DLD1 (cell line): ENCODE measurements around the gene NEO1.
"Not testable (repeated sequence)": the region's sequence is repeated elsewhere in the genome, so short reads cannot be mapped to it uniquely, and the experiment has no call there.

Experiments used
- in situ Hi-C: cut with HindIII; loops from 2 replicates; pipeline ENCODE4 v1.10.0; 2017; ENCODE audit warnings: low sequenced_read_pairs

NEO1 gene

DNA sequence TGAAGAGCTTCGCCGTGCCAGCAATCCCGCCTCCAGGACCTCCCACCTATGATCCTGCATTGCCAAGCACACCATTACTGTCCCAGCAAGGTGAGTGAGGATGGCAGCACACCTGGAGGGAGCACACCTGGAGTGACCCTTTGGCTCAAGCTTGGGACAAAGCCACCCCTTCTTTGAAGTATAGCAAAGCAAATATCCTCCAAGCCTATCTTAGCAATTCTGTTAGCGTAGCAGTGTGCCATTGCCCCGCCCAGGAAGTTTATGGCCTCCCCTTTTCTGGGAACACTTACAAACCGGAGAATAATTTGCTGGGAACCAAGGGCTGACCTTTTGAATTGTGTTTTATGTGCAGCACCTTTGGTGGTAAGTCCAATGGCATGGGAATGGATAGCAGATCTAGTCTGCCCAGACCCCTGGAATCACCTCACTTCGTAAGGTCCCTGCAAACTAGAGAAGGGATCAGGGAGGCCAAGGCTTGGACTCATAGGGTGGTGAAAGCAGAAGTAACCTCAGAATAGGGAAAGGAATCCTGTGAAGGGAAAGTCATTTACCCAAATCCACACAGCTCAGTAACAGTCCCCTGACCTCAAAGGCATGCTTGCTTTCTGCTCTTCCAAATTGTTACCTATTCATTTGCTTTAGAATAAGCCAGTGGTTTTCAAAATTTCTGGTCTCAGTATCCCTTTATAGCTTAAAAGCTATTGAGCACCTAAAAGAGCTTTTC, 246.4 kb downstream of the NEO1 start:
- in situ Hi-C loops = no loop called here

DNA sequence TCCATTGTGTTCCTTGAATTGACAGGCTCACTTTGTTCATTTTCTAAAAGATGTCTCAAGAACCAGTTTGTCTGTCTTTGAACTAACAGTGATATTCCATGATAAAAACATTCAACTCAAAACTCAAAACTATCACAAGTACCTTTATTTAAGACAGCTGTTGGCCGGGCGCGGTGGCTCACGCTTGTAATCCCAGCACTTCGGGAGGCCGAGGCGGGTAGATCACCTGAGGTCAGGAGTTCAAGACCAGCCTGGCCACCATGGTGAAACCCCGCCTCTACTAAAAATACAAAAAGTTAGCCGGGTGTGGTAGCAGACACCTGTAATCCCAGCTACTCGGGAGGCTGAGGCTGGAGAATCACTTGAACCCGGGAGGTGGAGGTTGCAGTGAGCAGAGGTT, 248.0 kb downstream of the NEO1 start:
- in situ Hi-C loops = not testable (repeated sequence)

DNA sequence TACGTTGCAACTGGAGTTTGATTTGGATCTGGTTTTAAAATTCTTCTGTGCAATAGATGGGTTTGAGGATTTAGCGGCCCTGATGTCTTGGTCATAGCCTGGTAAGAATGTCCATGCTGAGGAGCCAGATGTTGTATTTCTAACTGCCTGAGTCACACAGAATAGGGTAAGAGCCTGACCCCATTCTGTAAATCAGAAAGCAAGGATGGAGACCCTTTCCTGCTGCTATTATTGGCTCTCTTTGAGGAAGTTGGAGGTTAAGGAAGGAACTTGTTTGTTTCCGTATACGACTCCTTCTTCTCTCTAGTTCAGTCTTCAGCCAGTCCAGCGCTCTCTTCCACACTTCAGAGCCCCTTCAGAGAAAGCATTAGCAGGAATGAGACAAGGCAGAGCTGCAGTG, 251.4 kb downstream of the NEO1 start:
- in situ Hi-C loops = no loop called here

DNA sequence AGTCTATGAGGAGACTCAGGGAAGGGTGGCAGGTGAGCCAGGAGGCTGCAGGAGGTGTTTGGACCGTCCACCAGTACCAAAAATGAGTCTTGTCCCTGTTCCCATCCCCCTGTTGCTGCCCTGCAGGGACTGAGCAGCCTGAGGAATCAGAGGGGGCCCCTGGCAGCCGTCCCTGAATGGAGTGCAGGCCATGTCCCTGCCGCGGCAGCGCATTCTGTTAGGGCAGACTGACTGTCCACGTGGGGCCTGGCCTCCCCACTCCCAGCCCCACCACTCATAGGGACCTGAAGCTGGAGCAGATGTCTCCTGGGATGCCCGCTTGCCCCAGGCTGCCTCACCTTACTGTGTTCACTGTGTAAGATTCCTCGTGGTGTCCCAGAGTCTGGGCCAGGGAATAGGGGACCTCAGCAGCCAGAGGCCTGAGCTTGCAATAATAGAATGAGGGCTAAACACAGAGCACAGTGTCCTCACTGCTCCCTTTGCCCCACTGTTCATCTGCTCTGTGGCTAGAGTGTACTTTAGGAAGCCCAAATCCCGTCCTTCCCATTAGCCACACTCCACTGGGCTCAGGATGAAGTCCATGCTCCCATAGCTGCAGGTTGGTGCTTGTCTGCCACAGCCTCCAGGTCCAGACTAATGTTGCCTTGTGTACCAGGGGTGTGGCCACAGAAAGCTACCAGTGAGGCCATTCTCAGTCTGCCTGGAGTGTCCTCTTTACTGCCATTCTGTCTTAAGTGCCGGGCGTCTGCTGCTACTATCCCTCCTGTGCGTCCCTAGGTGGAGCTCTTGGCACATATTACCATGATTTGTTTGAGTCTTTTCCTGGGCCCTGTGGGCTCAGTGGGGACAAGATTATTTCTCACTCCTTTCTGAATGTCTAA, 253.3 kb downstream of the NEO1 start:
- in situ Hi-C loops = no loop called here

DNA sequence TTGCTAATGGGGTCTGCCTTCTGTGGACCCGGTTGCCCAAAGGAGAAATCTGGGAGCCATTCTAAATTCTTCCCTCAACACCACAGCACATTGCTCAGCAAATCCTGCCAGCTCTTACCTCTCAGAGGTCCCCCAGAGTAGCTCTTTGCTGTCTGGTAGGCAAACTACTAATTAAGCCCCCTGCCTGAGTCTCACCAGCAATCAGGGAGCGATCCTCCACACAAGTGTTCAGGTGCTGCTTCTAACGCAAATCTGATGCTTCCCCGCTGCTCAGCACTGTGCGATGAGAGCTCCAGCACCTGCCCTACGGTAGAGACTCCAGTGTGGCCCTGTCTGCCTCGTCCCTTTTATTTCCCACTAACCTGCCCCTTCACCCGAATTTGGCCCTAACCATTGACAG, 256.0 kb downstream of the NEO1 start:
- in situ Hi-C loops = no loop called here

DNA sequence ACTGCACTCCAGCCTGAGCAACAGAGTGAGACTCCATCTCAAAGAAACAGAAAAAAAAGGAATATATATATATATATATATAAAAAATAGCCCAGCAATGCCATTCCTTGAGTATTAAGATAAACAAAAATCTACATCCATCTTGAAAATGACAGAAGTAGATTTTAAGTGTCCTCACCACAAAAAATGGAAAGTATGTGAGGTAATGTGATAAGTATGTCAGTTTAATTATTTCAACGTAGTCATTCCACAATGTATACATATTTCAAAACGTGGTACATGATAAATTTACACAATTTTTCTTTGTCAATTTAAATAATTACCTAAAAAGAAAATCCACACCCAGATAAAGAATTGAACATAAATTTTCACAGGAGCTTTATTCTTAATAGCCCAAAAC, 261.6 kb downstream of the NEO1 start:
- in situ Hi-C loops = no loop called here

DNA sequence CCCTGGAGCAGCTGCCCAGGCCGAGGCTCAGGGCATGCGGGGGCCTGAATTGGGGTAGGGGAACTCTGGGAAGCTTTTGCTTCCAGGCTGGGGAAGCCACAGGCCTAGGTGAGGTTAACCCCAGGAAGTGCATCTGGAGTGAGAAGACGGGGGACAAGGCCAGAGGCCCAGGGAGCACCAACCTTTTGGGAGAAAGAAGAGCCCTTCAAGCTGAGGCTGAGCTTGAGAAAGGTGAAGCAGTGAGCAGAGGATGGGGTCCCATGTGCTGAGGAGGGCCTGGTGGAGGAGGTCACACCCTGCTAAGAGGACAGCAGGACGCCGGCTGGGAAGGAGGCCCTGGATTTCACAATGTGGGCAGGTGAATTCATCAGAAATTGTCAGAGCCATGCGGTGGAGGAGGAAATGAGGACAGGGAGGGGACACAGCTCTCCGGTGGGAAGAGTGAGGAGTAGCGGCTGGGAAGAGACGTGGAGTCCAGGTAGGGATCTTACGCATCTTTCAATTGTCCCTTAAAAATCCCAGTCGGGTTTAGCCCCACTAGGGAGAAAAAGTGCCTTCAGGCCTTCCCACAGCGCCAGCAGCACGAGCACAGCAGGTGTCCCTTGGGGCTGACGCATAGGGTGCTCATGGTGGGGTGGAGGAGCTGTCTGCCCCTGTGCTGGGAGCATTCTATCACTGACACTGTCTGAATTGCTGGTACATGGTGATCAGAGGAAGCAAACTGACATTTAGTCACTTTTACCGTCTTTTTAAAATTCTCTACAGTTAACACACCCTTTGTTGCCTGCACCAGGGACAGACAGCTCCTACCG, 265.6 kb downstream of the NEO1 start:
- in situ Hi-C loops = no loop called here

DNA sequence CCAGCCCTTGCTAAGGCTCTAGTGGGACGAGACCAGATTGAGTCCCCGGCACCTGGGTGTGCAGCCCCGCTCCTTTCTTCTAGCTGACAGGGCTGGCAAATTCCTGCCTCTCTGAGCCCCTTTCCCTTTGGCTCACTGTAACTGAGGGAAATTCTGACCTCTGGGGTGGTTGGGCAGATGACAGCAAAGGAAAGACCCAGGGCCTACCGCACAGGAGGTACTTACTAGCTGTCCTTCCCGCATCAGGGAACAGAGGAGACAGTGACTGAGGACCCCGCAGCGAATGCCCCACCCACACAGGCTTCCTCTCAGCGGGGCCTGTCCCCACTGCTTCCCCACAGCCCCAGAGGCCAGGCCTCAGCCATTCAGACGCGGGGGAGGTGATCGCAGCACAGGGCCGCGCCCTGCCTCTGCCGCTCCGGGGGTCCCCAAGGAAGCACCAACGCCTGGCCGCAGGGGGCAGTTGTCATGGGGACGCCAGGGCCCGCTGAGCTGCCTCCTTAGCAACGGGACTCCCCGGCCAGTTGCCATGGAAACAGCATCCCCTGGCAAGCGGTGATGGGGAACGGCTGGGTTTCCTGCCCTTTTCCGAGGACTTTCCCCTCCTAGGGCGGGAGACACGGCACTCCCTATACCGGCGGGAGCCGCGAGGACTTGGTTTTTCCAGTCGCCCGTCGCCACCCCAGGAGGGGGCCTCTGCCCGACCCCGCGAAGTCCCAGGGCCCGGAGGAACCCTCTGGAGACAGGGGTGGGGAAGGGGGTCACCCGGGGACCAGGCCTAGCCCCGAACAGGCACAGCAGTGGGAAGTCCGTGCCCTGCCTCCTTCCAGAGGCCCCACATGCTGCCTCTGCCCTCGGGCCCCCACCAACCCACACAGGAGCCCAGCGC, 266.4 kb downstream of the NEO1 start:
- in situ Hi-C loops = no loop called here

DNA sequence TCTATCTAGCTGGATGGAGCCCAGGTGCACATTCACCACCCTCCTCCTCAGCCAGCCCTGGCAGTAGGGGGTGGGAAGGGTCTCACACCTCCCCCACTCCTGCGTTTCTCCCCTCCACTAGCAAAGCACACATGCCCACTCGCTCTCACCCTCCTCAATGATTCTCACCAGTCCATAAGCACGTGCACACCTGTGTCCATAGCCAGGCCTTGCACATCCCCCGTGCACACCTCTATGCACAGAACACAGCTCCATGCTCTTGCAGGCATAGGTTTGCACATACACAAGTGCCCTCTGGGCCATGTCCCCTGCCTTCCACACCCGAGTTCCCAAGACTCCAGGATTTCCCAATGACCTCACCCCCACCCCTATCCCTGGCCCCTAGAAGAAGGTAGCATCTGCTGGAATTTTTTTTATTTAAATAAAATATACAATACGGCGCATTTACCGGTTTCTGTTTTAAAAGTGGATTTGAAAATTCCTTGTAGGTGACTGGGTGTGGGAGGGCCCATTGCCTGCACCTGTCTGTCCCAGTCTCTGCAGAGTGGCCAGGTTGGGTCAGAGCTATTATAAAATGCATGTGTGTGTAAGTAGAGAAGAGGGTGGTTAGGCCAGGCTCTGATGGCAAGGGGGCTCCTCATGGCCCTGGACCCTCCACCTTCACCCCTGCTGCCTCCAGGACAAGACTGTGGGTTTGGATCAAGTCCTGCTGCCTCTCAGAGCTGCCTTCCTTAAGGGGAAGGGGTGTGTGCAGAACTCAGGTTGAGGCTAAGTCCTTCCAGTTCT, 267.4 kb downstream of the NEO1 start:
- in situ Hi-C loops = no loop called here

DNA sequence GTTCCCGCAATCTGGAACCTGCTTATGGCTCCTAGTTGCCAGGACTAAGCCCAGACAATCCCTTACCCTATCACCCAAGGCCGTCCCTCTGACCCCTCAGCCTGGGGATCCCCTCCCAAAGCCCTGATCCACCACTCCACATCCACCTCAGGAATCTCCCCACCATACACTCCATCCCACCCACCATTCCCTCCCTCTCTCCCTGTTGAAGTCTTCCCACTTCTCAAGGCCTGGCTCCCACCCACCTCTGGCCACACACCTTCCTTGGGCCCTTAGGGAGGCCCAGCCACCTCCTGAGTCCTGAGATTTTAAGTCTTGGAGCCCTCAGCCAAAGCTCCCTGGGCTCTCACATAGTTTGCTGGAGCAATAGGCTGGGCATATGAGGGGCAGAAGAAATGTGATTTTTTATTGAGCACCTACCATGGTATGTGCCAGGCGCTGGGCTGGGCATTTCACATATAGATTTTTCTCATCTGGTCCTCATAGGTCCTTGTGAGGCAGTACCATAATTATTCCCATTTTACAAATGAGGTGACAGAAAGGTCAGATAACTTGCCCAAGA, 268.4 kb downstream of the NEO1 start:
- in situ Hi-C loops = no loop called here

DNA sequence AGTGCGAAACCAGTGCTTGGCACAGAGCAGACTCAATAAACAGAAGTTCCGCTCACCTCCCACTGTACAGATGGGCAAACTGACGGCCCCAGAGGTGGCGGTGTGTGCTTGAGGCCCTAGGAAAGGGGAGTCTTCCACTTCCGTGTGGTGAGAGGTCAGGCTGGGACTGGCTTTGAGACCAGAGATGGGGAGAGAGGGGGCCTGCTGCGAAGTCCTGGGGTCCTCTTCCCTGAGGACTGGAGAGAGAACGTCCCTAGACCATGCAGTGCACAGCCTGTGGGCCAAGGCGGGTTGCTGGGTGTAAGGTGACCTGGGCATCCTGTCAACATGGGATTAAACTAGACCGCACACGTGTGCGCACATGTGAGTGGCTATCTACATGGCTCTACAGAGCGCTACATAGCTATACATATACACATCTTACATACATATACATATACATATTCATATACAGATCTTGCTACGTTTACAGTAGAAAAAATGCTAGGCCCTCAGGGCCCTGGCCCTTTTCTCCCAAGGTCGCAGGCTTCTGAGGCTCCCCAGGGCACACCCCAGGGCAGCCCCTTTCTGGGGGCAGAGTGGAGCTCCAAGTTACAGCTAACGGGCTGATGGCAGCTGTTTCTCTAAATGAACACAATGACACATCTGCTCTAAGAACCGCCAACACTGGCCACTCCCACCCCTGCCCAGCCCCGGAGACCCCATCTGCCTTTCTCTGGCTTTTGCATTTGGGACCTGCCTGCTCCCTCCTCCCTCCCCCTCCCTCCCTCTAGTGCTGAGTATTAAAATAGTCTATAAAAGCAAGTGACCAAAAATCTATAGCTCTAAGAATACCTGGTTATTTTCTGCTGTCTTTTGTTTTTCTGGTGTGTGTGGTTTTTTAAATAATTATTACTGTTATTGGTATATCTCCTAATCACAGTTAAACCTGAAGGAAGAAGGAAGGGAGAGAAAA, 269.5 kb downstream of the NEO1 start:
- in situ Hi-C loops = no loop called here

DNA sequence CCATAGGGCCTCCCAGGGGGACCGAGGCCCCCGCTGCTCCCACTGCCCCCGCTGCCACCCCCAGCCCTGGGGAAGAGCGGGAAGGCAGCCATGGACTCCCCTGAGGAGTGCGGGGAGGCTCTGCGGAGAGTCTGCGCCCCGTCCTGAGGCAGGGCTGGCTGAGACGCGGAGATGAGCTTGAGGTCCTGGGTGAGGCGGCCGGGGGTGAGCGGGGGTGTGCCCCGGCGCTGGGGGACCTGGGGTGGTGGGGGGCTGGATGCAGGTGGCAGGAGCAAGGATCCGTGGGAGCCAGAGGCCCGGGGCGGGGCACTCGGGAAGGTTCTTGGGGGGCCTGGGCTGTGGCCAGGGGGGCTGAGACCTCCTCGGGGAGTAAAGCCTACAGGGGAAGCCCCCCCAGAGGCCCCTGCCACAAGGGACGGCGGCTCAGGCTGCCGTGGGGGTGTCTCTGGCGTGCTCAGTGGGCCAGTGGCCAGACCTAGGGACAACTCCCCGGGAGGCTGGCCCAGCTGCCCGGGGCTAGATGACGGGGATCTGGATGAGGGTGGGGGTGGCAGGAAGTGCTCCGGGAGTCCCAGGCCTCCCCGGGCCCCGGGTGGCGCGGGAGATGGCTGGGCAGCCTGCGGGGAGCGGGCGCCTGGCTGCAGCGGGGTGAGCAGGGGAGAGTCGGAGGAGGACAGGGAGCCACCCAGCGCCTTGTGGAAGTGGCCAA, 270.6 kb downstream of the NEO1 start:
- in situ Hi-C loops = no loop called here

DNA sequence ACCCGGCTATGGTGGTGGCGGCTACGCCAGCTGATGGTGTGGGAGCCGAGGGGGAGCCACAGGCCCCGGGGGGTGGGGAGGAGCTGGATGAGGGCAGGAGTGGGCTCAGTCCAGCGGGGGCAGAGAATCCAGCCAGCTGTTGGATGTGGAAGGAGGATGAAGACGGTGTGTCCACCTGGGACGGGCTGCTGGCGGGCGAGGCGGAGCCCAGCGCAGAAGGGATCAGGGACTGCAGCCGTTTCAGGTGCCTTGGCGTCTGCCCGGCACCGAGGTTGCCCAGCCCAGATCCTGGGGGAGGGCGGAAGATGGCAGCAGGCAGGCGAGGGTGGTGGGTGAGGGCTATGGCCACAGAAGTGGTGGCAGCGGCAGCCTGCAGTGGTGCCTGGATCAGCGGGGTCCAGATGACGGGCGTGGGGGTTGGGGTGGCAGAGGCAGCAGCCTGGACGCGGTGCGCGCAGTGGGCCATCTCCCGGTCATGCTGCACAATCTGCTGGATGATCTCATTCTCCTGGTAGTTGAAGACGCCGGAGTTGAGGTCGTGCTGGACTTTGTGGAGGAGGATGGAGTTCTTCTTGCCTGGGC, 271.2 kb downstream of the NEO1 start:
- in situ Hi-C loops = no loop called here

DNA sequence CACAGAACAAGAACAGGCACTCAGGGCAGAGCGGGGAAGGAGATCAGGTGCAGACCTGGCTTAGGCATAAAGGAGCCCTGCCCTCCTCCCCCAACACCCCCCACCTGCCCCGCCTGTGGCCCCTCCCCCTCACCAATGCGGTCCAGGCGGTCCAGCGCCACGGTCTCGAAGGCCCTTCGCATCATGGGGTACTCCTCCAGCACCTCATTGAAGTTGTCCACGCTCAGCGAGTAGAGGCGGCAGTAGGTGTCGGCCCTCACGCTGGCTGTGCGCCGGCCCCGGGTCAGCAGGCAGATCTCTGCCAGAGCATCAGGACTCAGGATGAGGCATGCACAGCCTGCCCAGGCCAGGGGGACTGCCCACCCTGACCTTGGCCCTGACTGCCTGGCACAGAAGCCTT, 271.7 kb downstream of the NEO1 start:
- in situ Hi-C loops = no loop called here

DNA sequence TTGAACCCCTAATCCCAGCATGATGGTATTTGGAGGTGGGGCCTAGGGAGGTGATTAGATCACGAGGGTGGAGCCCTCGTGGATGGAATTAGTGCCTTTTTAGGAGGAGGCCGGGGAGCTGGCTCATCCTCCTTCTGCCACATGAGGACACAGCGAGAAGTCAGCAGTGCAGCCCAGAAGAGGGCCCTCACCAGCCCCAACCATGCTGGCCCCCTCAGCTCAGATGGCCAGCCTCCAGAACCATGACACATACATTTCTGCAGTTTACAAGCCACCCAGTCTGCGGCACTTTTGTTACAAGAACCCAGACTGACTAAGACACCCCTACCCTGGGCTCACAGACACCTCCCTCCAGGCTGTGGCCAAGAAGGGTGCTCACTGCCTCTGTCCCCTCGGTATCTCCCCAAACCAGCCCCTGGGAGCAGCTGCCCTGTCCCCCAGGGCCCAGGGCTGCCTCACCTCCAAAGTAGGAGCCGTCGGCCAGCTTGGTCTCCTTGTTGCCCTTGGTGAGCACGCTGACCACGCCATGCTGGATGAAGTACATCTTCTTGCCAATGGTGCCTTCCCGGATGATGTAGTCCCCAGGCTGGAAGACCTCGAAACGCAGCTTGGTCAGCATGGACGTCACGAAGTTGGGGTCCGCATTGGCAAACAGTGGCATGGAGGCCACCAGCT, 272.4 kb downstream of the NEO1 start:
- in situ Hi-C loops = no loop called here

DNA sequence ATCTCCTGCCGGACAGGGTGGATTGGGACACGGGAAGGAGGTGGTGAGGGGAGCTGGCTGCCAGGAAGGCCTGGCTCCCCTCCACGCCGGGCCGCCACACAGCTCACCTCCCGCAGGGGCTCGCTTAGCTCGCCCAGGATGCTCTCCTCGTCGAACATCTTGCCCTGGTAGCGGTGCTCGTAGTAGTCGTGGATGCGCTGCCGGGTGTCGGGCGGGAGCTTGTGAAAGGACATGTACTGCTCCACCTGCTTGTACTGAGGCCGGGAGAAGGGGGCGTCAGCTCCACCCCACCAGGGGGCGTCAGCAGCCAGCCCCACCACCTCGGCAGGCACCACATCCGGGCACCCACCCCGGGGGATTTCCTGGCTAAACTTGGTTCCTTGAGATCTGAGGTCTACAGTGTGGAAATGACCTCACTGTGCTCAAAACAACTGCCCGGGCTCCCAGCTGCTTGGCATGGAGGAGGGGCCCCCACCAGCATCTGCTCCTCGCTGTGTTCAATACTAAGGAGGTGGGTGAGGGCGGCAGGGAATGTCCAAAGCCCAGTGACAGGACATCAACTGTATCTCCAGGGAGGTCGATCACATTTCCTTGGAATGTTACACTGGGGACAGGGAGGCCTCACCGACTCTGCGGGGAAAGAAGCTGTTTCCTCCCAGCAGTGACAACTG, 273.1 kb downstream of the NEO1 start:
- in situ Hi-C loops = no loop called here
